Measurements from ENCODE around the gene HGFAC.
A peak's percentile ranks its signal among the peaks of the same experiment; 100 is the strongest.

The HGFAC gene

DNA sequence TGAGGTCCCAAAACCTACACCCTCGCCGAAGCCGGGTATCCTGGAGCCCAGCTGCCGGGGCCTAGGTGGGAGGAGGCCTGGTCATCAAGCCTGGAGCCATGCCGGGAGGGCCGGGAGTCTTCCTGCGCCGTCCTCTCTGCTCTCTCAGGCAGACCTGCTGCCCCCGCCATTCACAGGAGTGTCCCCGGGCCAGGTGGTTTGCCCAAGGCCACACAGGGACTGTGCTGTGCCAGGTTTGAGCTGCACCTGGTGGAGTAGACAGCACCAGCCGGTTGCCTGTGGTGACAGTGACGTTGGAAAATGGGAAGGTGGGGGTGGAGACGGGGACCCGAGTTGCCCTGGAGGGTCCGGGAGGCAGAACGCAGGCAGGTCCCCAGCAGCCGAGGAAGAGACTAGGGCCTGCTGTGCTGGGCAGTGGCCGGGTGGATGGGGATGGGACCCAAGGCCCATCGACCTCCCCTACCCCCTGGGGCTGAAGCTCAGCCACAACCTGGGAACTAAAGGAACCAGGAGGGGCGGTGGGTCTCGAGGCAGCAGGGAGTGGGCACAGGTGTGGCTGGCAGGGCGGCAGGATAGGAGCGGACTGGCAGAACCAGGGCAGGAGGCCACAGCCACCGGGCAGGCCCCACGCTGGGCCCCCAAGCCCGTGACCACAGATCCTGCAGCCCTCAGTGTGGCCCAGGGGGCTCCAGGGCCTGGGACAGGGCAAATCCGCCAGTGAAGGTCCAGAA lies 30.8 kb downstream of the HGFAC start:
- H3K27me3 Mint-ChIP-seq = peaks cover 2% of the 10 kb centered on the region
- no peaks in the 10 kb centered on the region for H3K36me3 Mint-ChIP-seq
- no peak overlapping the region for H3K27ac Mint-ChIP-seq
- DNase-seq (ENCODE audit: low spot score in 2 of 2) = no peak
- H3K4me3 Mint-ChIP-seq = no peak overlapping the region
- no peaks in the 10 kb centered on the region for H3K4me1 Mint-ChIP-seq
- H3K9me3 Mint-ChIP-seq = no peaks in the 10 kb centered on the region
- no peak for ATAC-seq (ENCODE audit: low read depth)

DNA sequence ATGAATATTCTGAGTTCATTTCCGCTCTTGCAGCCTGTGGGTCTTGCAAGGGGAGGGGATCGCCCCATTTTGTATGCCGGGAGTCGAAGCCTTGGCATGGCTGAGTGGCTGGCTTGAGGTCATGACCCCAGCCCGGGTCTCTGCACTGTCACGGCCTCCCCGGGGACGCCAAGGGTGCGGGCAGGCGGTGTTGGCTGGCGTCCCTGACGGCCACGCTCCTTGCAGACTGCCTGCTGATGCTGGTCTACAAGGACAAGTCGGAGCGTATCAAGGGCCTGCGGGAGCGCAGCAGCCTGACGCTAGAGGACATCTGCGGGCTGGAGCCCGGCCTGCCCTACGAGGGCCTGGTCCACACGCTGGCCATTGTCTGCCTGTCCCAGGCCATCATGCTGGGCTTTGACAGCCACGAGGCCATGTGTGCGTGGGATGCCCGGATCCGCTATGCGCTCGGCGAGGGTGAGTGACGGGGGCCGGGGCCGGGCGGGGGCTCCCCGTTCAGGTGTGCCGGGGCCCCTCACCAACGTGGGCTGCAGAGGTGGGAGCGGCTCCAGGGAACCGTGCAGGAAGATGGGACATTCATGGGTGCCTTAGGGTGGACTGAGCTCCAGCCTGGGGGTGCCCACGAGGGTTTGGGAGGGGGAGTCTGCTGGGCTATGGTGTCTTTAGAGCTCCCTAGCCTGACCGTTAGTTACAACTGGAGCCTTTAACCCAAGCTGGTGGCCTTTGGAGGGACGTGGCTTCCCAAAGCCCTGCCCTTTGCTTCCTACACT lies 31.6 kb downstream of the HGFAC start:
- DNase-seq (ENCODE audit: low spot score in 2 of 2) (no peak), ATAC-seq (ENCODE audit: low read depth) (no peak)
- Mint-ChIP-seq H3K27me3 (peaks cover 2% of the 10 kb centered on the region), H3K27ac (no peak overlapping the region), H3K9me3 (no peaks in the 10 kb centered on the region), H3K36me3 (no peaks in the 10 kb centered on the region), H3K4me1 (no peaks in the 10 kb centered on the region), H3K4me3 (no peak overlapping the region)

GRCh38 chr4:3473996-3474765 lies 32.4 kb downstream of the HGFAC start:
- Mint-ChIP-seq H3K9me3 (no peaks in the 10 kb centered on the region), H3K27me3 (peaks cover 2% of the 10 kb centered on the region), H3K4me1 (no peaks in the 10 kb centered on the region), H3K27ac (no peak overlapping the region), H3K4me3 (no peak overlapping the region), H3K36me3 (no peaks in the 10 kb centered on the region)
- ATAC-seq (ENCODE audit: low read depth) (no peak), DNase-seq (ENCODE audit: low spot score in 2 of 2) (no peak)

- no peak overlapping the region for H3K27ac Mint-ChIP-seq
- DNase-seq (ENCODE audit: low spot score in 2 of 2) (peak in 1 of 2 donors; percentile 8), ATAC-seq (ENCODE audit: low read depth) (no peak)
- H3K4me1 Mint-ChIP-seq = peaks cover 2% of the 10 kb centered on the region
- H3K27me3 Mint-ChIP-seq = peaks cover 2% of the 10 kb centered on the region
- no peaks in the 10 kb centered on the region for H3K36me3 Mint-ChIP-seq
- no peak overlapping the region for H3K4me3 Mint-ChIP-seq
- no peaks in the 10 kb centered on the region for H3K9me3 Mint-ChIP-seq
These were observed 33.4 kb downstream of the HGFAC start for GRCh38 chr4:3475041-3475712.

GRCh38 chr4:3475713-3476260 lies 34.0 kb downstream of the HGFAC start:
- ATAC-seq (ENCODE audit: low read depth) (no peak), DNase-seq (ENCODE audit: low spot score in 2 of 2) (no peak)
- Mint-ChIP-seq H3K4me1 (peaks cover 7% of the 10 kb centered on the region), H3K36me3 (no peaks in the 10 kb centered on the region), H3K4me3 (no peak overlapping the region), H3K27ac (no peak overlapping the region), H3K27me3 (peaks cover 2% of the 10 kb centered on the region), H3K9me3 (no peaks in the 10 kb centered on the region)

- H3K9me3 Mint-ChIP-seq = no peaks in the 10 kb centered on the region
- peaks cover 2% of the 10 kb centered on the region for H3K27me3 Mint-ChIP-seq
- no peak overlapping the region for H3K4me3 Mint-ChIP-seq
- no peaks in the 10 kb centered on the region for H3K36me3 Mint-ChIP-seq
- DNase-seq (ENCODE audit: low spot score in 2 of 2) (peak in 1 of 2 donors; percentile 8), ATAC-seq (ENCODE audit: low read depth) (no peak)
- no peak overlapping the region for H3K27ac Mint-ChIP-seq
- peaks cover 11% of the 10 kb centered on the region for H3K4me1 Mint-ChIP-seq
These were observed 34.6 kb downstream of the HGFAC start for GRCh38 chr4:3476341-3476747.

DNA sequence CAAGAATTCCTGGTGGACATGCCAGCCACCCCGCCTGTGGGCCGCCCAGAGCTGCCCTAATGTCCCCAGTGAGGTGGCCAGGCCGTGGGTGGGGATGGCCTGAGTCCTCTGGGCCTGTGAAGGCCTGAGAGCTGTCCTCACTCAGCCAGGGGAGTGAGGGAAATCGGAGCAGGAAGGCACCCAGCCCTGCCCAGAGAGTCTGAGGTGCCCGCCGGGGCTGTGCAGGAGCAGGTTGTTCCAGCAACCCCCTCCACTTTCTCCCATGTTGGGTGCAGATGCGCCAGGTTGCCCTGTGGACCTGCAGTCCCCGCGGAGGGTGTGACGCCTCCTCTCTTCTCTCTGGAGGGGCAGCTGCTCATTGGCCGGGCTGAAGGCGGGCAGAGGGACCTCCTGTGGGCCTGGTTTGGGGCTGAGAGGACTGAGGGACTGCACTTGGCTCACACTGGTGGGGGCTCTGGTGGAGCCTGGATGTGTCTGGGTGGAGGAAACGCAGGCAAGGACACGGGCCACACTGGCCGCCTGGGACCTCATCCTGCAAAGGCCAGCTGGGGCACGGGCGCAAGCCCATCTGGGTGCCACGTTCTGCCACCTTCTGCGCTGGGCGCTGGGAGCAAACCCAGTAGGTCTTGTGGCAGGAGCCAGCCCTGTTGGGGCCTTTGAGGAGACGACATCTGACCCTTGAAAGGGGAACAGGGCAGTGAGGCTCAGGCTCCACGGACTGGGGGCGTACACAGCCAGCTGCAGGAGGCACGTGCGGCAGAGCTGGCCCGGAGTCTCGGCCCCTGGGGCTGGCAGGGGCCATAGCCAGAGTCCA lies 35.4 kb downstream of the HGFAC start:
- peaks cover 14% of the 10 kb centered on the region for H3K4me1 Mint-ChIP-seq
- H3K36me3 Mint-ChIP-seq = no peaks in the 10 kb centered on the region
- no peaks in the 10 kb centered on the region for H3K9me3 Mint-ChIP-seq
- ATAC-seq (ENCODE audit: low read depth) (no peak), DNase-seq (ENCODE audit: low spot score in 2 of 2) (peak in 1 of 2 donors; percentile 9)
- H3K27me3 Mint-ChIP-seq = peaks cover 2% of the 10 kb centered on the region
- no peak overlapping the region for H3K4me3 Mint-ChIP-seq
- no peak overlapping the region for H3K27ac Mint-ChIP-seq

DNA sequence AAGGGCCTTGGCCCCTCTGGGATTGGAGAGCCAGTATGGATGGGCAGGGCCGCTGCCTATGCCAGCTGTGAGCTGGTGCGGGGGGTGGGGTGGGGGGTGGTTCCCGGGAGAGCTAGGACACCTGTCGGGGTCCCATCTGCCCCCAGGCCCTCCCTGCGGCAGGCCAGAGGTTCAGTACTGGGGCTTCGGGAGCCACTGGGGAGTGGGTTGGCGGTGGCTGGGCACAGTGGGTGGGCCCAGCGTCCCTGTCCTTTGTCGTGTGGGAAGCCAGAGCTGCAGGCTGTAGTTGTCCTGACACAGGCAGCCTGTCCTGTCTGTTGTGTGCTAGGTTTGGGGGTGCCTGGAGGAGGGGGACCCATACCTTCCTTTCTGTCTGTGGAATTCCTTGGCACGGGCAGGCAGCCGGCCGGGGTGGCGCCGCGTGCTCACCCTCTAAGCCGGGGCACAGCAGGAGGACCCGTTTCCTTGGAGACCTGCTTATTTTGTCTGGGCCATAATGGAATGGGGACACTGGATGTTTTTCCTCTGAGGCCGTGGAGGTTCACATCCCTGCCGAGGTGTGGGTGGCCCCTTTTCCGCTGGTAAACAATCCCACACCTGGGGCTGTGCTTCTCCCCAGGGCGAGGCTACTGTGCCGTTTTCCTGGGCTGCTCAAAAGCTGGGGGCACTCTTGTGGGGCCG lies 36.1 kb downstream of the HGFAC start:
- ATAC-seq (ENCODE audit: low read depth) (no peak), DNase-seq (ENCODE audit: low spot score in 2 of 2) (no peak)
- peaks cover 14% of the 10 kb centered on the region for H3K4me1 Mint-ChIP-seq
- H3K27me3 Mint-ChIP-seq = no peaks in the 10 kb centered on the region
- H3K27ac Mint-ChIP-seq = no peak overlapping the region
- H3K9me3 Mint-ChIP-seq = no peaks in the 10 kb centered on the region
- no peaks in the 10 kb centered on the region for H3K36me3 Mint-ChIP-seq
- no peak overlapping the region for H3K4me3 Mint-ChIP-seq

DNA sequence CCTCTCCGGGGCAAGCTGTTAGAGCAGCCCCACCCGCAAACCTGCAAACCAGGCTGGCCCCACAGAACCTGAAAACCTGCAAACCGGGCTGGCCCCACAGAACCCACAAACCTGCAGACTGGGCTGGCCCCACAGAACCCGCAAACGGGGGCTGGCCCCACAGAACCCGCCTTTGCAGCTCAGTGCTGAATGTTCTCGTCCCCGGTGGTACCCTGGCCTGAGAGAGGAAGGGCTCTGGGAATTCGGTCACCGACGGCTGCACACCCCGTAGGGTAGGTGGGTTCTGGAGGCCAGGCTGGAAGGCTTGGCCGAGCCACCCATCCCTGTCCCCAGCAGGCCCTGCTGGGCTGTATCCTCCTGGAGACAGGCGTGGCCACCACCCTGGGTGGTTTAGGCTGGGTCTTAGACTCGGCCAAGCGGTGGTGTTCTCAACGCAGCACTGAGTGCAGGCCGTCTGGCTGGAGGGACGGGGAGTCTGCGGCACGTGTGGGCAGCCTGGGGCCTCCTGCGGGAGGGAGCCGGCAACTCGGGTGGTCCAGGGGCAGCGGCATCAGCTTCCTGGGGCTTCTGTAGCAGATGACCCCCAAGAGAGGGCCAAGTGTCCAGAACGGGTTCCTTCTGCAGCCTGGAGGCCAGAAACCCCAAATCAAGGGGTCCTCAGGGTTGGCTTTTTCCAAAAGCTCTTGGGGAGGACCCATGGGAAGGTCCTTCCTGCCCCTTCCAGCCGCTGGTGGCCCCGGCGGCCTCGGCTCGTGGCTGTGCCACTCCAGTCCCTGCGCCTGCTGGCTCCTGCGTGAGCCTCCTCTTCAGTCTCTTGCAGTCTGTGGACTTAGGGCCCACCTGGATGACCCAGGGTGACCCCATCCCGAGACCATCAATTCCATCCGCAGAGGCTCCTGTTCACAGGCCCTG lies 36.9 kb downstream of the HGFAC start:
- Mint-ChIP-seq H3K9me3 (no peaks in the 10 kb centered on the region), H3K4me1 (peaks cover 17% of the 10 kb centered on the region), H3K27ac (no peak overlapping the region), H3K4me3 (no peak overlapping the region), H3K27me3 (no peaks in the 10 kb centered on the region), H3K36me3 (no peaks in the 10 kb centered on the region)
- no peak for ATAC-seq (ENCODE audit: low read depth)
- DNase-seq (ENCODE audit: low spot score in 2 of 2) = no peak

DNA sequence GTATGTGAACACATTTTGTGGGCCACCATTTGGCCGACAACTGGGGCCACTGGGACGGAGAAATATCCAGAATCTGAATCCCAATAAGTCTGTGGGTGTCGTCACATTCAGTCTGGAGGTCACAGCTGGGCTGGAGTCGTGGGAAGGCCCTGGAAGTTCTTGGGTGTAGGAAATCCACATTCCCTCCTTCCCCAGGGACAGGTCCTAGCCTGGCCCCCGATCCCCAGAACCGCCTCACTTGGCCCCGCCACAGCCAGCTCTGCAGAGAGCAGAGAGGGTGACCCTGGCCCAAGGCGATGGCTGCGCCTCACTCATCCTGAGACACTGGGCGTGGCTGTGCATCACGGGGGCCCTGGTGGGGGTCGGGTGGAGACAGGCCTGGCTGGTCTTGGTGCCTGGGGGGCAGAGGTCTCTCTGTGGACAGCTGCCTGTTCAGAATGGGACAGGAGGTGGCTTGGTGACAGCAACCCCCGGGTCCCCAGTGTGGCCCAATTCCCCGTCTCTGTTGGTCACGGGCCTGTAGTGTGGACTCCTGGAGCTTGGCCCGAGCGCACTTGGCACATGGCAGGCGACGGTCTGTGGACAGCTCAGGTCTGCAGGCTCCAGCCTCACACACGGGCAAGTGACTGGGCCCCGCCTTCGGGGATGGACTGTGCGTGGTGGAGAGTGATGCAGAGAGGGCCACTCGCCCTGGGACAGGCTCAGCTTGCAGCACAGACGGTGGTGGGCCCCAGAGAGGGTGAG lies 37.8 kb downstream of the HGFAC start:
- no peaks in the 10 kb centered on the region for H3K27me3 Mint-ChIP-seq
- no peak overlapping the region for H3K4me3 Mint-ChIP-seq
- ATAC-seq (ENCODE audit: low read depth) (no peak), DNase-seq (ENCODE audit: low spot score in 2 of 2) (no peak)
- no peak overlapping the region for H3K27ac Mint-ChIP-seq
- peaks cover 22% of the 10 kb centered on the region for H3K4me1 Mint-ChIP-seq
- H3K36me3 Mint-ChIP-seq = no peaks in the 10 kb centered on the region
- H3K9me3 Mint-ChIP-seq = no peaks in the 10 kb centered on the region

- no peak for ATAC-seq (ENCODE audit: low read depth)
- H3K27ac Mint-ChIP-seq = peak overlapping the region; percentile 58
- no peaks in the 10 kb centered on the region for H3K36me3 Mint-ChIP-seq
- peak; percentile 87 to 95 for DNase-seq (ENCODE audit: low spot score in 2 of 2)
- H3K4me3 Mint-ChIP-seq = no peak overlapping the region
- no peaks in the 10 kb centered on the region for H3K27me3 Mint-ChIP-seq
- H3K4me1 Mint-ChIP-seq = peaks cover 27% of the 10 kb centered on the region
- H3K9me3 Mint-ChIP-seq = no peaks in the 10 kb centered on the region
These were observed 38.9 kb downstream of the HGFAC start for GRCh38 chr4:3480528-3481112.

Measured in memory B cell (primary cell).